WERI-Rb-1 (cell line): ENCODE results near the gene DNASE1L3.

Experiments
- DNase-seq: peaks from one replicate; pipeline ENCODE4 v3.0.0-alpha.2; 2020
- H3K27ac ChIP-seq: fragments of 250-450 bp; sonication (Bioruptor Pico); 2 replicates; pipeline ENCODE4 v1.5.1; 2020; ENCODE audit warnings: mild to moderate bottlenecking, moderate library complexity
- H3K27me3 ChIP-seq: fragments of 250-450 bp; sonication (Bioruptor Pico); 2 replicates; pipeline ENCODE4 v1.5.1; 2021; ENCODE audit warnings: mild to moderate bottlenecking, low read depth, moderate library complexity; ENCODE audit not compliant: insufficient read depth, severe bottlenecking
- H3K36me3 ChIP-seq: fragments of 250-450 bp; sonication (Bioruptor Pico); 2 replicates; pipeline ENCODE4 v1.5.1; 2020; ENCODE audit warnings: mild to moderate bottlenecking, moderate library complexity
- H3K4me3 ChIP-seq: 2 replicates; pipeline ENCODE4 v1.5.1; 2011; ENCODE audit warnings: low read depth, mild to moderate bottlenecking, control low read depth, low read length
- H3K9me3 ChIP-seq: fragments of 250-450 bp; sonication (Bioruptor Pico); 2 replicates; pipeline ENCODE4 v1.5.1; 2021; ENCODE audit warnings: mild to moderate bottlenecking, moderate library complexity; ENCODE audit not compliant: severe bottlenecking
- CTCF ChIP-seq: IDR thresholded peaks from 2 replicates; pipeline ENCODE4 v1.5.1; 2011; ENCODE audit warnings: low read depth, mild to moderate bottlenecking, control low read depth, inconsistent platforms, low read length

DNASE1L3 gene

GRCh38 chr3:58150130-58150809, 60.5 kb downstream of the DNASE1L3 start:
- Histone ChIP-seq H3K4me3 (no peak overlapping the region), H3K36me3 (peaks cover 11% of the 10 kb centered on the region), H3K27ac (no peak overlapping the region), H3K9me3 (no peaks in the 10 kb centered on the region), H3K27me3 (no peaks in the 10 kb centered on the region)
- no peak for TF ChIP-seq CTCF
- no peak for DNase-seq

DNA sequence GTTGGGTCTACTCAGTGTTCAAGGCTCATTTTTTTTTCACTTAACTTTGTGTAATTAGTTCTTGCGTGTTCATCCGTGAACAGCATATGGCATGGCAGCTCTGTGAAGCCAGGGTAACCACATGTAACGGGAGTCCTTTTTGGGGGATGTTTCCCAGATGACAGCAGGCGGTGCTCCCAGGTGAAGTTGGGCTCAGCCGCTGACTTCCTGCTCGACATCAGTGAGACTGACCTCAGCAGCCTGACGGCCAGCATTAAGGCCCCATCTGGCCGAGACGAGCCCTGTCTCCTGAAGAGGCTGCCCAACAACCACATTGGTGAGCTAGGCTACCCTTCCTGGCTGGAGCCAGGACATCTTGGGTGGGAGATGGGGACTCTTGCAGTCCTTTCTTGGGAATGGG, 62.7 kb downstream of the DNASE1L3 start:
- Histone ChIP-seq H3K4me3 (no peak overlapping the region), H3K27ac (no peak overlapping the region), H3K9me3 (no peaks in the 10 kb centered on the region), H3K27me3 (no peaks in the 10 kb centered on the region), H3K36me3 (peaks cover 14% of the 10 kb centered on the region)
- DNase-seq: no peak
- no peak for TF ChIP-seq CTCF

- no peak for DNase-seq
- Histone ChIP-seq H3K9me3 (no peaks in the 10 kb centered on the region), H3K27me3 (no peaks in the 10 kb centered on the region), H3K36me3 (peaks cover 11% of the 10 kb centered on the region), H3K4me3 (no peak overlapping the region), H3K27ac (no peak overlapping the region)
- TF ChIP-seq CTCF: no peak
These were observed 66.1 kb downstream of the DNASE1L3 start for GRCh38 chr3:58144478-58145325.

- TF ChIP-seq CTCF: no peak
- Histone ChIP-seq H3K9me3 (no peaks in the 10 kb centered on the region), H3K27me3 (no peaks in the 10 kb centered on the region), H3K27ac (no peak overlapping the region), H3K4me3 (no peak overlapping the region), H3K36me3 (peaks cover 3% of the 10 kb centered on the region)
- DNase-seq: no peak
These were observed 67.2 kb downstream of the DNASE1L3 start for GRCh38 chr3:58143417-58144055.
